G401 (cell line): Measurements from ENCODE around the gene SMARCA4. TPM values are rescaled to one million over a fixed set of nuclear protein-coding genes. Genes with fewer than 3 reads are reported as not detected.

Experiments
- DNase-seq: peaks from one replicate; pipeline ENCODE4 v3.0.0-alpha.2; 2015; ENCODE audit warnings: low spot score
- in situ Hi-C: cut with HindIII; loops from 2 replicates; pipeline ENCODE4 v1.10.0; 2016; ENCODE audit warnings: low sequenced_read_pairs, mixed read lengths
- total RNA-seq: library from RNA; depleted of rRNA; stranded (reverse); fragments of >200 nt; shearing (Covaris generic); gene quantifications from 2 replicates; pipeline ENCODE4 v1.2.3, GENCODE V29; 2014

Gene SMARCA4
- total RNA-seq, 1 experiment from 2014 or later = 281 TPM

- in situ Hi-C loops = no loop called here
- DNase-seq = no peak
Measured at GRCh38 chr19:11023016-11023415, 62.2 kb downstream of the SMARCA4 start.

GRCh38 chr19:11023710-11024109 is 62.9 kb downstream of the SMARCA4 start:
- in situ Hi-C loops = no loop called here
- no peak for DNase-seq

GRCh38 chr19:11024259-11024658 is 63.4 kb downstream of the SMARCA4 start:
- no peak for DNase-seq
- in situ Hi-C loops = no loop called here

- in situ Hi-C loops = loop anchor here (5.0 kb wide), 1 partner anchor 37 kb away; no protein-coding TSS in a partner anchor
- DNase-seq = peak; percentile 81
Measured at GRCh38 chr19:11025006-11025405, 64.2 kb downstream of the SMARCA4 start.

- no peak for DNase-seq
- in situ Hi-C loops = loop anchor here (5.0 kb wide), 1 partner anchor 37 kb away; no protein-coding TSS in a partner anchor
Measured at GRCh38 chr19:11025445-11025844, 64.6 kb downstream of the SMARCA4 start.

- in situ Hi-C loops = loop anchor here (5.0 kb wide), 1 partner anchor 36 kb away; no protein-coding TSS in a partner anchor
Measured at GRCh38 chr19:11025997-11026396, 65.2 kb downstream of the SMARCA4 start.

GRCh38 chr19:11027381-11027780 is 66.6 kb downstream of the SMARCA4 start:
- no peak for DNase-seq
- in situ Hi-C loops = loop anchor here (5.0 kb wide), 1 partner anchor 35 kb away; no protein-coding TSS in a partner anchor

More at GRCh38 chr19:11025997-11026396, 65.2 kb downstream of the SMARCA4 start:
- DNase-seq = no peak

GRCh38 chr19:11028146-11028545 is 67.3 kb downstream of the SMARCA4 start:
- in situ Hi-C loops = loop anchor here (5.0 kb wide), 1 partner anchor 34 kb away; no protein-coding TSS in a partner anchor

GRCh38 chr19:11031421-11032070 is 70.7 kb downstream of the SMARCA4 start:
- in situ Hi-C loops = no loop called here
- DNase-seq = peak; percentile 64

More at GRCh38 chr19:11028146-11028545, 67.3 kb downstream of the SMARCA4 start:
- DNase-seq = no peak

GRCh38 chr19:11033251-11033650 is 72.4 kb downstream of the SMARCA4 start:
- in situ Hi-C loops = no loop called here
- no peak for DNase-seq

- in situ Hi-C loops = no loop called here
- no peak for DNase-seq
Measured at GRCh38 chr19:11033763-11034162, 72.9 kb downstream of the SMARCA4 start.

GRCh38 chr19:11034449-11035213 is 73.8 kb downstream of the SMARCA4 start:
- in situ Hi-C loops = no loop called here
- no peak for DNase-seq

GRCh38 chr19:11035441-11036377 is 74.9 kb downstream of the SMARCA4 start:
- in situ Hi-C loops = no loop called here
- DNase-seq = peak; percentile 88

- in situ Hi-C loops = no loop called here
- peak; percentile 62 for DNase-seq
Measured at GRCh38 chr19:11038511-11038910, 77.7 kb downstream of the SMARCA4 start.

- in situ Hi-C loops = loop anchor here (10.0 kb wide), 1 partner anchor 126 kb away; no protein-coding TSS in a partner anchor
- DNase-seq = no peak
Measured at GRCh38 chr19:11041194-11041593, 80.4 kb downstream of the SMARCA4 start.

GRCh38 chr19:11041966-11042627 is 81.3 kb downstream of the SMARCA4 start:
- in situ Hi-C loops = loop anchor here (10.0 kb wide), 1 partner anchor 127 kb away; no protein-coding TSS in a partner anchor
- DNase-seq = no peak

GRCh38 chr19:11044431-11044830 is 83.6 kb downstream of the SMARCA4 start:
- in situ Hi-C loops = loop anchor here (10.0 kb wide), 1 partner anchor 130 kb away; no protein-coding TSS in a partner anchor
- no peak for DNase-seq

GRCh38 chr19:11045536-11045935 is 84.7 kb downstream of the SMARCA4 start:
- DNase-seq = no peak
- in situ Hi-C loops = loop anchor here (10.0 kb wide), 1 partner anchor 131 kb away; no protein-coding TSS in a partner anchor
